ENCODE data around the gene USP34.

The USP34 gene

GRCh38 chr2:61379521-61379920 is 91.4 kb downstream of the USP34 start:
- no peak for DNase-seq (ENCODE audit: low read depth, low spot score)
- no peak overlapping the region for H3K27ac ChIP-seq

- no peak for DNase-seq (ENCODE audit: low read depth, low spot score)
- H3K27ac ChIP-seq = no peak overlapping the region
Measured at GRCh38 chr2:61378281-61378680, 92.6 kb downstream of the USP34 start.

- no peak overlapping the region for H3K27ac ChIP-seq
- DNase-seq (ENCODE audit: low read depth, low spot score) = no peak
Measured at GRCh38 chr2:61377046-61377445, 93.8 kb downstream of the USP34 start.

GRCh38 chr2:61376211-61376610 is 94.7 kb downstream of the USP34 start:
- no peak for DNase-seq (ENCODE audit: low read depth, low spot score)
- no peak overlapping the region for H3K27ac ChIP-seq

GRCh38 chr2:61371027-61371426 is 99.9 kb downstream of the USP34 start:
- DNase-seq (ENCODE audit: low read depth, low spot score) = no peak
- no peak overlapping the region for H3K27ac ChIP-seq

- H3K27ac ChIP-seq = no peak overlapping the region
- DNase-seq (ENCODE audit: low read depth, low spot score) = no peak
Measured at GRCh38 chr2:61368687-61369665, 101.9 kb downstream of the USP34 start.

GRCh38 chr2:61367177-61367576 is 103.7 kb downstream of the USP34 start:
- no peak overlapping the region for H3K27ac ChIP-seq
- no peak for DNase-seq (ENCODE audit: low read depth, low spot score)

- no peak for DNase-seq (ENCODE audit: low read depth, low spot score)
- H3K27ac ChIP-seq = no peak overlapping the region
Measured at GRCh38 chr2:61363580-61363979, 107.3 kb downstream of the USP34 start.

GRCh38 chr2:61362873-61363272 is 108.0 kb downstream of the USP34 start:
- no peak for DNase-seq (ENCODE audit: low read depth, low spot score)
- H3K27ac ChIP-seq = no peak overlapping the region

- DNase-seq (ENCODE audit: low read depth, low spot score) = no peak
- no peak overlapping the region for H3K27ac ChIP-seq
Measured at GRCh38 chr2:61361068-61361467, 109.8 kb downstream of the USP34 start.

GRCh38 chr2:61359058-61359457 is 111.8 kb downstream of the USP34 start:
- no peak for DNase-seq (ENCODE audit: low read depth, low spot score)
- no peak overlapping the region for H3K27ac ChIP-seq

- no peak overlapping the region for H3K27ac ChIP-seq
- DNase-seq (ENCODE audit: low read depth, low spot score) = no peak
Measured at GRCh38 chr2:61357681-61358080, 113.2 kb downstream of the USP34 start.

GRCh38 chr2:61356958-61357350 is 113.9 kb downstream of the USP34 start:
- DNase-seq (ENCODE audit: low read depth, low spot score) = no peak
- no peak overlapping the region for H3K27ac ChIP-seq

GRCh38 chr2:61356261-61356957 is 114.5 kb downstream of the USP34 start:
- no peak for DNase-seq (ENCODE audit: low read depth, low spot score)
- no peak overlapping the region for H3K27ac ChIP-seq

- no peak overlapping the region for H3K27ac ChIP-seq
- no peak for DNase-seq (ENCODE audit: low read depth, low spot score)
Measured at GRCh38 chr2:61354543-61355197, 116.2 kb downstream of the USP34 start.

GRCh38 chr2:61353909-61354308 is 117.0 kb downstream of the USP34 start:
- no peak for DNase-seq (ENCODE audit: low read depth, low spot score)
- no peak overlapping the region for H3K27ac ChIP-seq

GRCh38 chr2:61350777-61351176 is 120.1 kb downstream of the USP34 start:
- DNase-seq (ENCODE audit: low read depth, low spot score) = no peak
- H3K27ac ChIP-seq = no peak overlapping the region

- no peak for DNase-seq (ENCODE audit: low read depth, low spot score)
- peak overlapping the region; percentile 27 for H3K27ac ChIP-seq
Measured at GRCh38 chr2:61343141-61343540, 127.7 kb downstream of the USP34 start.

GRCh38 chr2:61340242-61340641 is 130.6 kb downstream of the USP34 start:
- DNase-seq (ENCODE audit: low read depth, low spot score) = no peak
- H3K27ac ChIP-seq = peak overlapping the region; percentile 77

GRCh38 chr2:61338447-61338846 is 132.4 kb downstream of the USP34 start:
- DNase-seq (ENCODE audit: low read depth, low spot score) = no peak

GRCh38 chr2:61335187-61335586 is 135.7 kb downstream of the USP34 start:
- no peak overlapping the region for H3K27ac ChIP-seq
- no peak for DNase-seq (ENCODE audit: low read depth, low spot score)

More at GRCh38 chr2:61338447-61338846, 132.4 kb downstream of the USP34 start:
- H3K27ac ChIP-seq = no peak overlapping the region

Data from epithelial cell of prostate (primary cell).